Stimulated activated memory B cell treated with anti-CD40 and anti-IgM and Interleukin-4, amounts not matched to agents 10 μg/mL and 1 μg/mL and 100 μg/mL, for 72 hours (primary cell): Measurements from ENCODE around the gene COL4A1.

ENCODE experiments used
- ATAC-seq: fragments of 150-1000 bp; cut with Tn5 transposase; 2 replicates; pipeline ENCODE4 v1.10.0; 2021
- H3K27ac Mint-ChIP-seq: one replicate; pipeline ENCODE4 v1.8.0; 2022; ENCODE audit warnings: mild to moderate bottlenecking, mixed read lengths
- H3K27me3 Mint-ChIP-seq: one replicate; pipeline ENCODE4 v1.8.0; 2022; ENCODE audit warnings: mixed read lengths
- H3K36me3 Mint-ChIP-seq: one replicate; pipeline ENCODE4 v1.8.0; 2022; ENCODE audit warnings: mixed read lengths
- H3K4me1 Mint-ChIP-seq: one replicate; pipeline ENCODE4 v1.8.0; 2022; ENCODE audit warnings: mixed read lengths
- H3K4me3 Mint-ChIP-seq: one replicate; pipeline ENCODE4 v1.8.0; 2022; ENCODE audit warnings: mild to moderate bottlenecking, moderate library complexity, mixed read lengths
- H3K9me3 Mint-ChIP-seq: one replicate; pipeline ENCODE4 v1.8.0; 2022; ENCODE audit warnings: mixed read lengths

Gene COL4A1

GRCh38 chr13:110183910-110184309 is 123.0 kb downstream of the COL4A1 start:
- H3K27ac Mint-ChIP-seq, result no peak overlapping the region
- H3K36me3 Mint-ChIP-seq, result no peaks in the 10 kb centered on the region
- H3K27me3 Mint-ChIP-seq, result no peaks in the 10 kb centered on the region
- no peak overlapping the region for H3K4me3 Mint-ChIP-seq
- H3K4me1 Mint-ChIP-seq, result no peaks in the 10 kb centered on the region
- no peaks in the 10 kb centered on the region for H3K9me3 Mint-ChIP-seq
- no peak for ATAC-seq

GRCh38 chr13:110182461-110182860 is 124.5 kb downstream of the COL4A1 start:
- no peaks in the 10 kb centered on the region for H3K36me3 Mint-ChIP-seq
- H3K27ac Mint-ChIP-seq, result no peak overlapping the region
- no peak overlapping the region for H3K4me3 Mint-ChIP-seq
- ATAC-seq, result no peak
- no peaks in the 10 kb centered on the region for H3K27me3 Mint-ChIP-seq
- H3K9me3 Mint-ChIP-seq, result no peaks in the 10 kb centered on the region
- H3K4me1 Mint-ChIP-seq, result no peaks in the 10 kb centered on the region

GRCh38 chr13:110182003-110182402 is 125.0 kb downstream of the COL4A1 start:
- Mint-ChIP-seq H3K27me3 (no peaks in the 10 kb centered on the region), H3K27ac (no peak overlapping the region), H3K4me1 (no peaks in the 10 kb centered on the region), H3K4me3 (no peak overlapping the region), H3K9me3 (no peaks in the 10 kb centered on the region), H3K36me3 (no peaks in the 10 kb centered on the region)
- ATAC-seq, result no peak

- no peaks in the 10 kb centered on the region for H3K27me3 Mint-ChIP-seq
- no peak overlapping the region for H3K4me3 Mint-ChIP-seq
- H3K27ac Mint-ChIP-seq, result no peak overlapping the region
- ATAC-seq, result no peak
- no peaks in the 10 kb centered on the region for H3K36me3 Mint-ChIP-seq
- H3K4me1 Mint-ChIP-seq, result no peaks in the 10 kb centered on the region
- no peaks in the 10 kb centered on the region for H3K9me3 Mint-ChIP-seq
Observed at GRCh38 chr13:110179857-110180147, 127.2 kb downstream of the COL4A1 start.

GRCh38 chr13:110179116-110179856 is 127.7 kb downstream of the COL4A1 start:
- Mint-ChIP-seq H3K27ac (no peak overlapping the region), H3K36me3 (no peaks in the 10 kb centered on the region), H3K9me3 (peaks cover 3% of the 10 kb centered on the region), H3K4me3 (no peak overlapping the region), H3K27me3 (no peaks in the 10 kb centered on the region), H3K4me1 (no peaks in the 10 kb centered on the region)
- no peak for ATAC-seq

- Mint-ChIP-seq H3K9me3 (peaks cover 5% of the 10 kb centered on the region), H3K4me3 (no peak overlapping the region), H3K4me1 (no peaks in the 10 kb centered on the region), H3K27ac (no peak overlapping the region), H3K36me3 (no peaks in the 10 kb centered on the region), H3K27me3 (no peaks in the 10 kb centered on the region)
- no peak for ATAC-seq
Observed at GRCh38 chr13:110177790-110178189, 129.2 kb downstream of the COL4A1 start.

GRCh38 chr13:110176431-110176830 is 130.5 kb downstream of the COL4A1 start:
- H3K27ac Mint-ChIP-seq, result no peak overlapping the region
- no peaks in the 10 kb centered on the region for H3K36me3 Mint-ChIP-seq
- no peaks in the 10 kb centered on the region for H3K4me1 Mint-ChIP-seq
- peaks cover 5% of the 10 kb centered on the region for H3K9me3 Mint-ChIP-seq
- no peak overlapping the region for H3K4me3 Mint-ChIP-seq
- no peaks in the 10 kb centered on the region for H3K27me3 Mint-ChIP-seq
- no peak for ATAC-seq

- Mint-ChIP-seq H3K27ac (no peak overlapping the region), H3K4me3 (no peak overlapping the region), H3K27me3 (no peaks in the 10 kb centered on the region), H3K4me1 (no peaks in the 10 kb centered on the region), H3K36me3 (no peaks in the 10 kb centered on the region), H3K9me3 (peaks cover 5% of the 10 kb centered on the region)
- ATAC-seq, result no peak
Observed at GRCh38 chr13:110173247-110173818, 133.6 kb downstream of the COL4A1 start.

GRCh38 chr13:110170882-110171281 is 136.1 kb downstream of the COL4A1 start:
- Mint-ChIP-seq H3K27ac (no peak overlapping the region), H3K36me3 (no peaks in the 10 kb centered on the region), H3K27me3 (no peaks in the 10 kb centered on the region), H3K9me3 (peaks cover 5% of the 10 kb centered on the region), H3K4me3 (no peak overlapping the region), H3K4me1 (no peaks in the 10 kb centered on the region)
- no peak for ATAC-seq

GRCh38 chr13:110170020-110170790 is 136.8 kb downstream of the COL4A1 start:
- ATAC-seq, result no peak
- H3K4me3 Mint-ChIP-seq, result no peak overlapping the region
- H3K27ac Mint-ChIP-seq, result no peak overlapping the region
- peaks cover 5% of the 10 kb centered on the region for H3K9me3 Mint-ChIP-seq
- H3K36me3 Mint-ChIP-seq, result no peaks in the 10 kb centered on the region
- no peaks in the 10 kb centered on the region for H3K4me1 Mint-ChIP-seq
- no peaks in the 10 kb centered on the region for H3K27me3 Mint-ChIP-seq

- Mint-ChIP-seq H3K9me3 (peaks cover 2% of the 10 kb centered on the region), H3K36me3 (no peaks in the 10 kb centered on the region), H3K27ac (no peak overlapping the region), H3K4me3 (no peak overlapping the region), H3K27me3 (no peaks in the 10 kb centered on the region), H3K4me1 (no peaks in the 10 kb centered on the region)
- no peak for ATAC-seq
Observed at GRCh38 chr13:110168999-110169933, 137.7 kb downstream of the COL4A1 start.

GRCh38 chr13:110166598-110166997 is 140.4 kb downstream of the COL4A1 start:
- H3K27me3 Mint-ChIP-seq, result no peaks in the 10 kb centered on the region
- no peak overlapping the region for H3K4me3 Mint-ChIP-seq
- no peaks in the 10 kb centered on the region for H3K4me1 Mint-ChIP-seq
- H3K9me3 Mint-ChIP-seq, result no peaks in the 10 kb centered on the region
- H3K36me3 Mint-ChIP-seq, result no peaks in the 10 kb centered on the region
- H3K27ac Mint-ChIP-seq, result no peak overlapping the region
- no peak for ATAC-seq

- Mint-ChIP-seq H3K27ac (no peak overlapping the region), H3K27me3 (no peaks in the 10 kb centered on the region), H3K4me1 (no peaks in the 10 kb centered on the region), H3K4me3 (no peak overlapping the region), H3K36me3 (no peaks in the 10 kb centered on the region), H3K9me3 (no peaks in the 10 kb centered on the region)
- ATAC-seq, result no peak
Observed at GRCh38 chr13:110164706-110165105, 142.3 kb downstream of the COL4A1 start.

- no peaks in the 10 kb centered on the region for H3K27me3 Mint-ChIP-seq
- H3K36me3 Mint-ChIP-seq, result no peaks in the 10 kb centered on the region
- no peaks in the 10 kb centered on the region for H3K9me3 Mint-ChIP-seq
- H3K27ac Mint-ChIP-seq, result no peak overlapping the region
- ATAC-seq, result no peak
- no peaks in the 10 kb centered on the region for H3K4me1 Mint-ChIP-seq
- no peak overlapping the region for H3K4me3 Mint-ChIP-seq
Observed at GRCh38 chr13:110162866-110163658, 143.9 kb downstream of the COL4A1 start.
